GM23248 (cell line): ENCODE results near the gene TNFRSF4. TPM values are rescaled to one million over a fixed set of nuclear protein-coding genes. Genes with fewer than 3 reads are reported as not detected.

Experiments
- DNase-seq: peaks from one replicate; pipeline ENCODE4 v3.0.0-alpha.2; 2015
- H2AFZ ChIP-seq: fragments of 200-600 bp; sonication (generic); 2 replicates; pipeline ENCODE4 v1.6.1; 2016; ENCODE audit warnings: antibody characterized with exemption
- H3F3A ChIP-seq: fragments of 200-600 bp; sonication (generic); 2 replicates; pipeline ENCODE4 v1.6.1; 2016; ENCODE audit warnings: mild to moderate bottlenecking, antibody characterized with exemption, mixed run types; ENCODE audit not compliant: insufficient read depth
- H3K27ac ChIP-seq: fragments of 200-600 bp; sonication (generic); 2 replicates; pipeline ENCODE4 v1.5.1; 2016; ENCODE audit warnings: mild to moderate bottlenecking
- H3K27me3 ChIP-seq: fragments of 200-600 bp; sonication (generic); replicated peaks from 2 replicates; pipeline ENCODE4 v1.6.1; 2016; ENCODE audit warnings: mild to moderate bottlenecking; ENCODE audit not compliant: insufficient read depth
- H3K36me3 ChIP-seq: fragments of 200-600 bp; sonication (generic); 2 replicates; pipeline ENCODE4 v1.6.1; 2016; ENCODE audit warnings: low read depth, mild to moderate bottlenecking
- H3K4me1 ChIP-seq: fragments of 200-600 bp; sonication (generic); 2 replicates; pipeline ENCODE4 v1.6.1; 2016; ENCODE audit warnings: mild to moderate bottlenecking; ENCODE audit not compliant: insufficient read depth
- H3K4me2 ChIP-seq: fragments of 200-600 bp; sonication (generic); one replicate; pipeline ENCODE4 v1.6.1; 2016; ENCODE audit warnings: mild to moderate bottlenecking; ENCODE audit not compliant: unreplicated experiment
- H3K4me3 ChIP-seq: fragments of 200-600 bp; sonication (generic); 2 replicates; pipeline ENCODE4 v1.5.1; 2016; ENCODE audit warnings: mild to moderate bottlenecking
- H3K79me2 ChIP-seq: fragments of 200-600 bp; sonication (generic); 2 replicates; pipeline ENCODE4 v1.6.1; 2016; ENCODE audit warnings: mild to moderate bottlenecking; ENCODE audit not compliant: insufficient read depth
- H3K9ac ChIP-seq: fragments of 200-600 bp; sonication (generic); 2 replicates; pipeline ENCODE4 v1.6.1; 2016; ENCODE audit warnings: mild to moderate bottlenecking
- H3K9me2 ChIP-seq: fragments of 200-600 bp; sonication (generic); 2 replicates; pipeline ENCODE4 v1.6.1; 2016; ENCODE audit warnings: mixed run types, mild to moderate bottlenecking, moderate library complexity; ENCODE audit not compliant: insufficient read depth
- H3K9me3 ChIP-seq: fragments of 200-600 bp; sonication (generic); one replicate; pipeline ENCODE4 v1.6.1; 2017; ENCODE audit warnings: low read depth
- H4K20me1 ChIP-seq: fragments of 200-600 bp; sonication (generic); 2 replicates; pipeline ENCODE4 v1.6.0; 2016; ENCODE audit not compliant: insufficient read depth
- EZH2 ChIP-seq: fragments of 200-600 bp; sonication (generic); IDR thresholded peaks from 2 replicates; pipeline ENCODE4 v1.6.1; 2018; ENCODE audit warnings: antibody characterized with exemption, mild to moderate bottlenecking; ENCODE audit not compliant: insufficient read depth, poor library complexity, severe bottlenecking
- EZH2phosphoT487 ChIP-seq: fragments of 200-600 bp; sonication (generic); IDR thresholded peaks from 2 replicates; pipeline ENCODE4 v1.6.1; 2018; ENCODE audit warnings: antibody characterized with exemption, moderate library complexity, mild to moderate bottlenecking, low read depth; ENCODE audit not compliant: insufficient read depth
- WGBS, 2 experiments: methylation state at CpG; one replicate each; pipeline ENCODE4 v1.1.6; 2015 to 2017; ENCODE audit warnings: low lambda C conversion rate in 2 of 2, low coverage in 1 of 2; ENCODE audit errors: missing lambda C conversion rate in 2 of 2; 5-methylcytosine and 5-hydroxymethylcytosine counted together
- in situ Hi-C: fragments of 300-500 bp; cut with MboI; formaldehyde crosslinking; loops from 2 replicates; pipeline ENCODE4 v1.15.0; 2020
- polyA plus RNA-seq: library from polyadenylated mRNA; unstranded; fragments of >200 nt; fragmentation: Nextera tagmentation; extraction: Ambion mirVana; gene quantifications from 2 replicates; pipeline ENCODE4 v1.2.1, GENCODE V29; 2016
- total RNA-seq: library from RNA; depleted of rRNA; stranded (reverse); fragments of >200 nt; shearing (Covaris generic); gene quantifications from 2 replicates; pipeline ENCODE4 v1.2.3, GENCODE V29; 2014

Gene TNFRSF4
- total and polyA plus RNA-seq, 2 experiments from 2014 or later = not detected

GRCh38 chr1:1215080-1215676 lies 1.2 kb upstream of the TNFRSF4 start:
- H3K9me3 ChIP-seq = no peaks in the 10 kb centered on the region
- in situ Hi-C loops = no loop called here
- TF ChIP-seq EZH2phosphoT487 = no peak
- no peak for TF ChIP-seq EZH2
- H3K79me2 ChIP-seq = no peaks in the 10 kb centered on the region
- H2AFZ ChIP-seq = no peak overlapping the region
- no peak overlapping the region for H3K4me2 ChIP-seq
- H3K4me3 ChIP-seq = no peak overlapping the region
- no peaks in the 10 kb centered on the region for H4K20me1 ChIP-seq
- no peak for DNase-seq
- no peak overlapping the region for H3K27ac ChIP-seq
- peaks cover 5% of the 10 kb centered on the region; the same call in 1 of the 2 replicates for H3K36me3 ChIP-seq
- H3F3A ChIP-seq = no peaks in the 10 kb centered on the region
- H3K4me1 ChIP-seq = no peaks in the 10 kb centered on the region
- no peak overlapping the region for H3K9ac ChIP-seq
- WGBS, 2 experiments = 67 to 72% methylated on average over 10 to 11 of the region's 11 CpGs
- H3K9me2 ChIP-seq = no peaks in the 10 kb centered on the region
- no peaks in the 10 kb centered on the region for H3K27me3 ChIP-seq

- in situ Hi-C loops = no loop called here
- H3K36me3 ChIP-seq = peaks cover 5% of the 10 kb centered on the region; the same call in 1 of the 2 replicates
- H3K4me3 ChIP-seq = no peak overlapping the region
- no peak overlapping the region for H3K27ac ChIP-seq
- H3K9me2 ChIP-seq = no peaks in the 10 kb centered on the region
- H4K20me1 ChIP-seq = no peaks in the 10 kb centered on the region
- H2AFZ ChIP-seq = no peak overlapping the region
- no peak overlapping the region for H3K9ac ChIP-seq
- H3K27me3 ChIP-seq = no peaks in the 10 kb centered on the region
- H3K4me1 ChIP-seq = no peaks in the 10 kb centered on the region
- no peak overlapping the region for H3K4me2 ChIP-seq
- H3K79me2 ChIP-seq = no peaks in the 10 kb centered on the region
- WGBS, 2 experiments = 68 to 77% methylated on average over 17 to 24 of the region's 24 CpGs
- no peaks in the 10 kb centered on the region for H3F3A ChIP-seq
- TF ChIP-seq EZH2phosphoT487 (no peak), EZH2 (no peak)
- H3K9me3 ChIP-seq = no peaks in the 10 kb centered on the region
- DNase-seq = no peak
Observed at GRCh38 chr1:1212780-1213344, 1.1 kb downstream of the TNFRSF4 start.

- Histone ChIP-seq H3F3A (no peaks in the 10 kb centered on the region), H2AFZ (no peak overlapping the region), H3K27ac (no peak overlapping the region), H3K9me2 (no peaks in the 10 kb centered on the region), H3K4me2 (no peak overlapping the region), H3K4me3 (no peak overlapping the region), H3K4me1 (no peaks in the 10 kb centered on the region), H4K20me1 (no peaks in the 10 kb centered on the region), H3K36me3 (peaks cover 3% of the 10 kb centered on the region; the same call in 1 of the 2 replicates), H3K9ac (no peak overlapping the region), H3K27me3 (no peaks in the 10 kb centered on the region), H3K9me3 (no peaks in the 10 kb centered on the region), H3K79me2 (no peaks in the 10 kb centered on the region)
- in situ Hi-C loops = no loop called here
- no peak for DNase-seq
- no peak for TF ChIP-seq EZH2
- no peak for TF ChIP-seq EZH2phosphoT487
- WGBS, 2 experiments = 88% methylated on average over 17 to 25 of the region's 28 CpGs
Observed at GRCh38 chr1:1211541-1212441, 2.2 kb downstream of the TNFRSF4 start.

GRCh38 chr1:1210726-1211540 lies 3.0 kb downstream of the TNFRSF4 start:
- no peaks in the 10 kb centered on the region for H3K27me3 ChIP-seq
- H3K9me2 ChIP-seq = no peaks in the 10 kb centered on the region
- H3K9me3 ChIP-seq = no peaks in the 10 kb centered on the region
- H3K27ac ChIP-seq = no peak overlapping the region
- TF ChIP-seq EZH2 (no peak), EZH2phosphoT487 (no peak)
- WGBS, 2 experiments = 92 to 96% methylated on average over 26 to 31 of the region's 31 CpGs
- H4K20me1 ChIP-seq = no peaks in the 10 kb centered on the region
- DNase-seq = no peak
- H3F3A ChIP-seq = no peaks in the 10 kb centered on the region
- H3K4me1 ChIP-seq = no peaks in the 10 kb centered on the region
- in situ Hi-C loops = no loop called here
- no peaks in the 10 kb centered on the region for H3K36me3 ChIP-seq
- no peak overlapping the region for H3K4me2 ChIP-seq
- no peaks in the 10 kb centered on the region for H3K79me2 ChIP-seq
- no peak overlapping the region for H3K9ac ChIP-seq
- no peak overlapping the region for H3K4me3 ChIP-seq
- no peak overlapping the region for H2AFZ ChIP-seq
